IMR-90 (cell line): ENCODE measurements around the gene PPL. TPM values are rescaled to one million over a fixed set of nuclear protein-coding genes. Genes with fewer than 3 reads are reported as not detected.

ENCODE experiments used
- ATAC-seq: fragments of 200-7000 bp; cut with Tn5 transposase; 2 replicates; pipeline ENCODE4 v1.9.1; 2020; ENCODE audit warnings: low read depth, mild to moderate bottlenecking, moderate library complexity
- BruUV-seq: library from RNA; stranded (reverse); fragments of 400-500 nt; replicated peaks from 2 replicates; lab custom pipeline; 2021; lab: Mats Ljungman, UMichigan
- CTCF ChIA-PET: fragments of 300-600 bp; formaldehyde crosslinking; extraction: SDS; loops from one replicate; lab custom pipeline; 2021; ENCODE audit warnings: antibody characterized with exemption; lab: Yijun Ruan, JAX
- POLR2A ChIA-PET: fragments of 300-600 bp; sonication (Branson Sonifier 250); formaldehyde crosslinking; loops from one replicate; lab custom pipeline; 2022; ENCODE audit warnings: antibody characterized with exemption; ENCODE audit not compliant: unreplicated experiment; lab: Charles Lee
- DNase-seq: peaks from one replicate; pipeline ENCODE4 v3.0.0; 2013
- H2AFZ ChIP-seq: replicated peaks from 2 replicates; pipeline ENCODE3; 2013; ENCODE audit warnings: low read length, mild to moderate bottlenecking; ENCODE audit not compliant: poor library complexity
- H2AK5ac ChIP-seq: 2 replicates; pipeline ENCODE4 v1.6.1; 2013; ENCODE audit warnings: low read depth, low read length, inconsistent platforms
- H2AK9ac ChIP-seq: replicated peaks from 2 replicates; pipeline ENCODE3; 2013; ENCODE audit warnings: mild to moderate bottlenecking, low read depth, low read length, moderate library complexity; ENCODE audit not compliant: poor library complexity
- H2BK120ac ChIP-seq: 2 replicates; pipeline ENCODE4 v1.6.1; 2013; ENCODE audit warnings: low read depth, low read length, inconsistent platforms
- H2BK15ac ChIP-seq: 3 replicates; pipeline ENCODE4 v1.6.1; 2013; ENCODE audit warnings: low read depth, low read length, inconsistent platforms
- H2BK20ac ChIP-seq: 2 replicates; pipeline ENCODE4 v1.6.1; 2013; ENCODE audit warnings: low read depth, mild to moderate bottlenecking, inconsistent platforms, low read length, moderate library complexity
- H2BK5ac ChIP-seq: 2 replicates; pipeline ENCODE4 v1.6.1; 2013; ENCODE audit warnings: mild to moderate bottlenecking, low read depth, low read length, inconsistent platforms; ENCODE audit not compliant: poor library complexity, severe bottlenecking
- H3K14ac ChIP-seq: replicated peaks from 2 replicates; pipeline ENCODE4 v1.6.1; 2013; ENCODE audit warnings: low read depth, low read length, inconsistent platforms
- H3K18ac ChIP-seq: 2 replicates; pipeline ENCODE4 v1.6.1; 2013; ENCODE audit warnings: low read depth, low read length, control low read depth
- H3K23ac ChIP-seq: 2 replicates; pipeline ENCODE4 v1.6.1; 2013; ENCODE audit warnings: low read depth, low read length, inconsistent platforms
- H3K27ac ChIP-seq: 2 replicates; pipeline ENCODE4 v1.5.1; 2013; ENCODE audit warnings: mild to moderate bottlenecking, control low read depth, low read length; ENCODE audit not compliant: insufficient read depth
- H3K27me3 ChIP-seq: 2 replicates; pipeline ENCODE4 v1.6.1; 2013; ENCODE audit warnings: low read length; ENCODE audit not compliant: control insufficient read depth, insufficient read depth
- H3K36me3 ChIP-seq: 2 replicates; pipeline ENCODE4 v1.6.1; 2013; ENCODE audit warnings: low read length, mixed read lengths; ENCODE audit not compliant: control insufficient read depth, insufficient read depth
- H3K4ac ChIP-seq: 2 replicates; pipeline ENCODE4 v1.6.1; 2013; ENCODE audit warnings: low read depth, low read length, inconsistent platforms
- H3K4me1 ChIP-seq: 2 replicates; pipeline ENCODE4 v1.6.1; 2013; ENCODE audit warnings: low read length, mixed read lengths; ENCODE audit not compliant: control insufficient read depth, insufficient read depth
- H3K4me2 ChIP-seq: 2 replicates; pipeline ENCODE4 v1.6.1; 2013; ENCODE audit warnings: low read depth, mild to moderate bottlenecking, control low read depth, low read length, moderate library complexity
- H3K4me3 ChIP-seq: 2 replicates; pipeline ENCODE4 v1.5.1; 2013; ENCODE audit warnings: low read depth, mild to moderate bottlenecking, control low read depth, low read length, moderate library complexity; ENCODE audit not compliant: insufficient read depth
- H3K56ac ChIP-seq: 2 replicates; pipeline ENCODE4 v1.6.1; 2013; ENCODE audit warnings: low read length, inconsistent platforms; ENCODE audit not compliant: insufficient read depth; ENCODE audit errors: extremely low read depth
- H3K79me1 ChIP-seq, 2 experiments: 2 replicates each; pipeline ENCODE4 v1.6.1; 2013; ENCODE audit warnings: low read length in 2 of 2, inconsistent platforms in 1 of 2, low read depth in 1 of 2
- H3K9ac ChIP-seq: 2 replicates; pipeline ENCODE4 v1.6.1; 2013; ENCODE audit warnings: low read depth, low read length, control low read depth
- H3K9me1 ChIP-seq: 2 replicates; pipeline ENCODE4 v1.6.1; 2013; ENCODE audit warnings: low read length, inconsistent platforms; ENCODE audit not compliant: insufficient read depth
- H3K9me3 ChIP-seq: 2 replicates; pipeline ENCODE4 v1.6.1; 2013; ENCODE audit warnings: low read length; ENCODE audit not compliant: control insufficient read depth, insufficient read depth
- H4K20me1 ChIP-seq: 2 replicates; pipeline ENCODE4 v1.6.1; 2013; ENCODE audit warnings: low read length, inconsistent platforms; ENCODE audit not compliant: insufficient read depth
- H4K5ac ChIP-seq: 2 replicates; pipeline ENCODE4 v1.6.1; 2013; ENCODE audit warnings: mild to moderate bottlenecking, low read depth, low read length, control low read depth
- H4K8ac ChIP-seq, 2 experiments: 2 replicates each; pipeline ENCODE4 v1.6.1; 2013; ENCODE audit warnings: low read depth in 2 of 2, low read length in 2 of 2, control low read depth in 1 of 2, inconsistent platforms in 1 of 2
- H4K91ac ChIP-seq: 2 replicates; pipeline ENCODE4 v1.6.1; 2013; ENCODE audit warnings: low read depth, low read length, inconsistent platforms; ENCODE audit not compliant: insufficient read depth
- CEBPB ChIP-seq: IDR thresholded peaks from 2 replicates; pipeline ENCODE4 v1.6.1; 2012; ENCODE audit warnings: low read depth, low read length, improper control_type of control experiment
- CTCF ChIP-seq: conservative IDR thresholded peaks from 2 replicates; pipeline ENCODE4 v1.5.1; 2012; ENCODE audit warnings: mild to moderate bottlenecking, low read depth, low read length, improper control_type of control experiment
- MAFK ChIP-seq: IDR thresholded peaks from 2 replicates; pipeline ENCODE4 v1.6.1; 2012; ENCODE audit warnings: low read depth, low read length, improper control_type of control experiment
- SMC3 ChIP-seq: fragments of 150-350 bp; IDR thresholded peaks from 2 replicates; pipeline ENCODE4 v1.6.1; 2016; ENCODE audit warnings: low read depth, mild to moderate bottlenecking, antibody characterized with exemption, low read length, moderate library complexity
- WGBS, 2 experiments: methylation state at CpG; one replicate each; pipeline versions ENCODE4 v1.1.5 to v1.1.7; 2013; ENCODE audit warnings: missing lambda C conversion rate in 2 of 2; ENCODE audit not compliant: insufficient read length in 1 of 2; ENCODE audit errors: extremely low coverage in 2 of 2; 5-methylcytosine and 5-hydroxymethylcytosine counted together
- dilution Hi-C: fragments of 300-500 bp; cut with HindIII; formaldehyde crosslinking; loops from one replicate; pipeline ENCODE4 v1.14.3; 2018; ENCODE audit warnings: low sequenced_read_pairs; ENCODE audit not compliant: unreplicated experiment
- in situ Hi-C: fragments of 300-500 bp; cut with MboI; formaldehyde crosslinking; loops from 3 replicates; pipeline ENCODE4 v1.14.3; 2019; ENCODE audit warnings: low sequenced_read_pairs, inconsistent platforms, mixed read lengths
- intact Hi-C: fragments of 100-400 bp; cut with micrococcal nuclease; formaldehyde crosslinking; loops from 2 replicates; pipeline ENCODE4 v1.10.0; 2022
- polyA plus RNA-seq, 3 experiments: library from polyadenylated mRNA; depleted of rRNA; stranded (reverse); fragments of >200 nt; gene quantifications; 2 replicates each; pipeline ENCODE4 v1.2.3, GENCODE V29; 2012; ENCODE audit warnings: low replicate concordance in 1 of 3
- total RNA-seq: library from RNA; depleted of rRNA; stranded (reverse); fragments of >200 nt; gene quantifications from 2 replicates; pipeline ENCODE4 v1.2.3, GENCODE V29; 2012

Gene PPL
- total and polyA plus RNA-seq, 2 of the 4 experiments (the other 2 are of a cell fraction) = 0.34 to 0.36 TPM

GRCh38 chr16:4864728-4865127 is 72.2 kb downstream of the PPL start:
- no peak overlapping the region for H4K5ac ChIP-seq

More at GRCh38 chr16:4864728-4865127, 72.2 kb downstream of the PPL start:
- Histone ChIP-seq H3K23ac (no peak overlapping the region), H3K36me3 (peaks cover 41% of the 10 kb centered on the region), H2AK9ac (no peak overlapping the region), H2BK20ac (no peak overlapping the region), H3K79me1 (peaks cover 24 to 61% of the 10 kb centered on the region in 2 experiments), H3K9me3 (no peaks in the 10 kb centered on the region), H3K9ac (no peak overlapping the region), H3K4me3 (no peak overlapping the region), H3K4me2 (no peak overlapping the region), H4K91ac (no peak overlapping the region), H2BK15ac (no peak overlapping the region), H3K27ac (no peak overlapping the region), H4K8ac (no peak overlapping the region), H3K18ac (no peak overlapping the region), H3K56ac (no peak overlapping the region), H3K14ac (no peak overlapping the region), H2BK5ac (no peak overlapping the region), H3K4me1 (no peaks in the 10 kb centered on the region; the same call in 1 of the 2 replicates), H2AFZ (no peak overlapping the region), H4K20me1 (peaks cover 56% of the 10 kb centered on the region), H3K9me1 (0 out of 2 replicates have a peak, but pooled peaks cover 3% of the 10 kb centered on the region), H3K27me3 (no peaks in the 10 kb centered on the region), H2BK120ac (no peak overlapping the region), H2AK5ac (no peak overlapping the region), H3K4ac (no peak overlapping the region)
- ChIA-PET CTCF (no interaction called here), POLR2A (interaction anchor here (0.5 kb wide), 1 partner anchor 89 kb away, joined by 6 read pairs; no protein-coding TSS in a partner anchor)
- BruUV-seq = no TSS peak
- in situ Hi-C loops (no loop called here), intact Hi-C loops (no loop called here), dilution Hi-C loops (no loop called here)
- TF ChIP-seq SMC3 (no peak), MAFK (peak; percentile 77), CTCF (no peak), CEBPB (no peak)
- DNase-seq (no peak), ATAC-seq (no peak)
- whole genome bisulfite sequencing, 2 experiments = no CpG with 5 or more reads among the region's 3 CpGs
